Ovary (tissue), 3 donors: Measurements from ENCODE around the gene STXBP1.

Experiments used
- CTCF ChIP-seq, 3 donors: fragments of 450-650 bp in 2 of 3; fragments of 200-600 bp in 1 of 3; IDR thresholded peaks; one replicate each; pipeline versions ENCODE4 v1.5.1 to v1.8.0; 2016 to 2022; ENCODE audit warnings: antibody characterized with exemption in 3 of 3, mild to moderate bottlenecking in 1 of 3
- EP300 ChIP-seq: sonication (generic); formaldehyde crosslinking; IDR thresholded peaks from one replicate; pipeline ENCODE4 v1.6.1; 2017; ENCODE audit warnings: antibody characterized with exemption
- POLR2A ChIP-seq: fragments of 450-650 bp; IDR thresholded peaks from one replicate; pipeline ENCODE4 v1.6.1; 2017; ENCODE audit warnings: antibody characterized with exemption, mild to moderate bottlenecking, moderate library complexity
- donor health status: DM: no; HTN: no; CAD: no.

- TF ChIP-seq EP300 = no peak
- no peak for TF ChIP-seq CTCF (IDR thresholded peaks at IDR 0.05)
- TF ChIP-seq POLR2A = no peak
These were observed 55.2 kb downstream of the STXBP1 start for GRCh38 chr9:127667127-127667844.
